HepG2 (cell line): ENCODE measurements around the gene PLLP. TPM values are rescaled to one million over a fixed set of nuclear protein-coding genes. Genes with fewer than 3 reads are reported as not detected.

ENCODE experiments used
- ADNP ChIP-seq: sonication (generic); formaldehyde crosslinking; IDR thresholded peaks from 2 replicates; pipeline ENCODE4 v1.4.0; 2020; ENCODE audit warnings: missing genetic modification reagents
- CBX2 ChIP-seq, 2 experiments: fragments of 200-600 bp in 1 of 2; sonication (generic); formaldehyde crosslinking in 1 of 2; IDR thresholded peaks; 2 replicates each; pipeline versions ENCODE4 v1.7.0 to v1.8.1; 2018 to 2022; ENCODE audit warnings: low read depth in 2 of 2, low read length in 1 of 2, mild to moderate bottlenecking in 1 of 2, missing genetic modification reagents in 1 of 2
- DZIP1 ChIP-seq: sonication (generic); formaldehyde crosslinking; IDR thresholded peaks from 2 replicates; pipeline ENCODE4 v1.5.0; 2020; ENCODE audit warnings: mild to moderate bottlenecking, missing genetic modification reagents
- HMGA1 ChIP-seq: sonication (generic); formaldehyde crosslinking; conservative IDR thresholded peaks from 2 replicates; pipeline ENCODE4 v1.4.0; 2020; ENCODE audit warnings: missing genetic modification reagents
- HNRNPUL1 ChIP-seq: fragments of 200-400 bp; formaldehyde crosslinking; IDR thresholded peaks from 2 replicates; pipeline ENCODE4 v1.6.1; 2017; ENCODE audit warnings: low read depth, mild to moderate bottlenecking, low read length, moderate library complexity
- LCORL ChIP-seq, 2 experiments: fragments of 450-650 bp in 1 of 2; sonication (generic) in 1 of 2; formaldehyde crosslinking in 1 of 2; IDR thresholded peaks; 2 replicates each; pipeline versions ENCODE4 v1.5.0 to v1.6.1; 2017 to 2020; ENCODE audit warnings: antibody characterized with exemption in 1 of 2, missing genetic modification reagents in 1 of 2
- MXI1 ChIP-seq: IDR thresholded peaks from 3 replicates; pipeline ENCODE4 v1.6.1; 2012; ENCODE audit warnings: low read depth, low read length, inconsistent platforms, borderline replicate concordance
- RFX5 ChIP-seq: IDR thresholded peaks from 2 replicates; pipeline ENCODE4 v1.6.1; 2011; ENCODE audit warnings: low read depth, low read length, improper control_type of control experiment
- SKI ChIP-seq: fragments of 450-650 bp; IDR thresholded peaks from one replicate; pipeline ENCODE4 v1.6.1; 2018; ENCODE audit warnings: mild to moderate bottlenecking; ENCODE audit not compliant: partially characterized antibody
- THYN1 ChIP-seq: sonication (generic); formaldehyde crosslinking; IDR thresholded peaks from 2 replicates; pipeline ENCODE4 v1.8.1; 2023; ENCODE audit warnings: low read depth, mild to moderate bottlenecking, moderate library complexity, missing genetic modification reagents, borderline replicate concordance
- ZNF3 ChIP-seq: IDR thresholded peaks from 2 replicates; pipeline ENCODE4 v1.7.0; 2017; ENCODE audit warnings: inconsistent platforms
- ZNF446 ChIP-seq: sonication (generic); formaldehyde crosslinking; IDR thresholded peaks from 2 replicates; pipeline ENCODE4 v1.5.0; 2020; ENCODE audit warnings: mild to moderate bottlenecking, missing genetic modification reagents
- ZNF468 ChIP-seq: sonication (generic); formaldehyde crosslinking; IDR thresholded peaks from 2 replicates; pipeline ENCODE4 v1.8.0; 2022; ENCODE audit warnings: mild to moderate bottlenecking, moderate library complexity, missing genetic modification reagents
- ZNF546 ChIP-seq: sonication (generic); formaldehyde crosslinking; conservative IDR thresholded peaks from 2 replicates; pipeline ENCODE4 v1.8.1; 2023; ENCODE audit warnings: mild to moderate bottlenecking, missing genetic modification reagents
- ZNF549 ChIP-seq: sonication (generic); formaldehyde crosslinking; IDR thresholded peaks from 2 replicates; pipeline ENCODE4 v1.5.0; 2020; ENCODE audit warnings: missing genetic modification reagents
- ZNF75D ChIP-seq: sonication (generic); formaldehyde crosslinking; IDR thresholded peaks from 2 replicates; pipeline ENCODE4 v1.8.1; 2023; ENCODE audit warnings: missing genetic modification reagents, mild to moderate bottlenecking, borderline replicate concordance
- ZNF781 ChIP-seq: sonication (generic); formaldehyde crosslinking; IDR thresholded peaks from 2 replicates; pipeline ENCODE4 v1.5.1; 2020; ENCODE audit warnings: borderline replicate concordance, mild to moderate bottlenecking, missing genetic modification reagents; ENCODE audit errors: not compliant biosample characterization
- ZNF800 ChIP-seq: sonication (generic); formaldehyde crosslinking; IDR thresholded peaks from 2 replicates; pipeline ENCODE4 v1.4.0; 2020; ENCODE audit warnings: missing genetic modification reagents
- ZNF816 ChIP-seq: sonication (generic); formaldehyde crosslinking; IDR thresholded peaks from 2 replicates; pipeline ENCODE4 v1.8.0; 2022; ENCODE audit warnings: missing genetic modification reagents, mild to moderate bottlenecking, borderline replicate concordance
- polyA plus RNA-seq, 8 experiments: library from polyadenylated mRNA; depleted of rRNA in 3 of 8; stranded (reverse) in 7 of 8; unstranded in 1 of 8; fragments of >200 nt; fragmentation: Illumina TruSeq in 4 of 8; extraction: Trizol in 4 of 8; gene quantifications; 2 replicates each; pipeline versions ENCODE4 v1.2.1 to v1.2.3, GENCODE V29; 2011 to 2016; ENCODE audit warnings: low read depth in 4 of 8, missing spikeins in 1 of 8, mixed read lengths in 1 of 8; ENCODE audit not compliant: insufficient read depth in 1 of 8
- total RNA-seq, 5 experiments: library from RNA; depleted of rRNA; stranded (reverse); fragments of >200 nt; fragmentation: Illumina TruSeq; extraction: Trizol; gene quantifications; 2 replicates each; pipeline ENCODE4 v1.2.3, GENCODE V29; 2016; ENCODE audit warnings: low read depth in 1 of 5
- TF ChIP-seq, protein P1 (sequence below): sonication (generic); formaldehyde crosslinking; IDR thresholded peaks from 2 replicates; pipeline ENCODE4 v1.5.0; 2020; ENCODE audit warnings: missing genetic modification reagents, mild to moderate bottlenecking, borderline replicate concordance

PLLP gene
- total and polyA plus RNA-seq, 2 of the 13 experiments (the other 11 are each of a cell fraction or from before 2014, with no cell fraction given), result 60.6 to 127 TPM

GRCh38 chr16:57300387-57301125, 16.1 kb upstream of the PLLP start (continued):
- TF ChIP-seq CBX2 (IDR thresholded peaks at IDR 0.05; ENCODE audit: low read depth, low read length) (no peak), CBX2 (CRISPR knock-in tag; IDR thresholded peaks at IDR 0.05; ENCODE audit: low read depth) (no peak), ZNF781 (peak; percentile 9), MXI1 (peak; percentile 89; the same call in 2 of the 3 replicates), ADNP (CRISPR knock-in tag) (no peak), HMGA1 (CRISPR knock-in tag) (no peak), DZIP1 (CRISPR knock-in tag) (0 out of 2 replicates have a peak, but pooled peaks have one; percentile 56), SKI (peak; percentile 78), LCORL (IDR thresholded peaks at IDR 0.05) (no peak), LCORL (CRISPR knock-in tag; IDR thresholded peaks at IDR 0.05) (peak; percentile 89), ZNF546 (CRISPR knock-in tag) (no peak), HNRNPUL1 (no peak), ZNF75D (CRISPR knock-in tag) (no peak), ZNF549 (CRISPR knock-in tag) (no peak), ZNF446 (CRISPR knock-in tag) (peak; percentile 19; the same call in 1 of the 2 replicates), ZNF800 (0 out of 2 replicates have a peak, but pooled peaks have one; percentile 62), ZNF816 (CRISPR knock-in tag) (no peak), THYN1 (CRISPR knock-in tag) (no peak), ZNF468 (CRISPR knock-in tag) (no peak), RFX5 (peak; percentile 71; the same call in 1 of the 2 replicates), ZNF3 (peak; percentile 8; the same call in 1 of the 2 replicates)
- TF ChIP-seq, protein P1, sequence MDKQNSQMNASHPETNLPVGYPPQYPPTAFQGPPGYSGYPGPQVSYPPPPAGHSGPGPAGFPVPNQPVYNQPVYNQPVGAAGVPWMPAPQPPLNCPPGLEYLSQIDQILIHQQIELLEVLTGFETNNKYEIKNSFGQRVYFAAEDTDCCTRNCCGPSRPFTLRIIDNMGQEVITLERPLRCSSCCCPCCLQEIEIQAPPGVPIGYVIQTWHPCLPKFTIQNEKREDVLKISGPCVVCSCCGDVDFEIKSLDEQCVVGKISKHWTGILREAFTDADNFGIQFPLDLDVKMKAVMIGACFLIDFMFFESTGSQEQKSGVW, result peak; percentile 59; the same call in 1 of the 2 replicates
